Left renal cortex interstitium (tissue), 4 donors: ENCODE results near the gene RIMBP3C. TPM values are rescaled to one million over a fixed set of nuclear protein-coding genes. Genes with fewer than 3 reads are reported as not detected.
"Not testable (repeated sequence)": the region's sequence is repeated elsewhere in the genome, so short reads cannot be mapped to it uniquely, and the experiment has no call there.

Source experiments
- DNase-seq, 4 donors: peaks; one replicate each; pipeline ENCODE4 v3.0.0-alpha.2; 2013; ENCODE audit warnings: low read depth in 4 of 4, low spot score in 2 of 4, missing footprints in 1 of 4
- polyA plus RNA-seq, 4 donors: library from polyadenylated mRNA; unstranded; fragments of 120-200 nt; gene quantifications; one replicate each; pipeline ENCODE4 v1.2.1, GENCODE V29; 2013; ENCODE audit not compliant: insufficient read length in 4 of 4

Gene RIMBP3C
- polyA plus RNA-seq, 4 donors: 0.29 to 0.39 (median 0.32) TPM

- DNase-seq: not testable (repeated sequence)
These were observed 18.2 kb downstream of the RIMBP3C start for GRCh38 chr22:21532863-21533648.

DNA sequence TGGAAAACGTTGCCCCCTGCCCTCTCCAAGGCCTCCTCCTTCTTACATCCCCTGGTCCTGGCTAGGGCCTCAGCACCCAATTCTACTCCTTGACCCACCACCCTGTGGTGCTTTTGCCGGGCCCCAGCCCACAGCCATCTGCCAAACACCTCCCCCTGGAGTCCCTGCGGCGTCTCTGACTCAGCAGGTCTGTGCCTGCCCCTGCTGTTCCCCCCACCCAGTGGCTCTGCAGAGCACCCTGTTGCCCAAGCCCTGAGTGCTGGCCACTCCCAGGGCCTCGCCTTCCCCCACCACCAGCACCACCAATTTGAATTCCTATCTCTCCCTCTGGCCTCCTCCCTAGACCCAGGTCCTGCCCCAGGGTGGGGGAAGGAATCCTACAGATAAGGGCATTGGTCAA is 19.7 kb downstream of the RIMBP3C start:
- DNase-seq: not testable (repeated sequence)

GRCh38 chr22:21526705-21527500 is 24.4 kb downstream of the RIMBP3C start:
- DNase-seq: not testable (repeated sequence)

DNA sequence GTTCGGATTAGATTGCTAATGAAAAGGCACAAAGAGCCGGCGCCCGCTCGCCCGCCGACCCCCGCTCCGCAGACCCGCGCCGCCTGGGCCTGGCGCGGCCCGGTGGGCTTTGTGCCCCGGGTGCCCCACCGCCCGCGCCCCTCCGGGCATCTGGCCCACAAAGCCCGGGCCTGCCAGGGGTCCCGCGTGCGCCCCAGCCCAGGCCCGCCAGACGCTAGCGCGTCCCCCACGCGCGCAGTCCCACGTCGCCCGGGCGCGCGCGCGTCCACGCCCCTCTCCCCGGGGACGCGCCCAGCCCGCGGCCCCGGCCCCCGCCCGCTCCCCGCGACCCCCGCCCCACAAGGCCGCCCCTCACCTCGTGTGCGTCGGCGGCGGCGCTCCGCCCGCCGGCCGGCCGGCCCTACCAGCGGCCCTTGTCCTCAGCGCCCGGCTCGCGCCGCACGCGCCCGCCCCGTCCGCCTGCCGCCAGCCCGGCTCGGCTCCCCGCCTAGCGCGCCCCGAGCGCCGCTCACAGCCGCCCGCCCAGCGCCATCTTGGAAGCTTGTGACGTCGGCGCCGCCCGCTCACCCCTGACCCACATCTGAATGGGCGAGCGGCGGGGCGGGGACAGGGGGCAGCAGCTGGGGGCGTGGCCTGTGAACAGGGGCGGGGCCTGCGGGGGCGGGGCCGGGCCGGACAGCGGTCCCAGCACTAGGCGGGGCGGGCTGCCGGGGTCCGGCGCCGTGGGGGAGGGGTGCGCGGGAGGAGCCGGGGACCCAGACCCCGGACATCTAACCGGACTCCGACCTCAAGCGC is 34.1 kb downstream of the RIMBP3C start:
- not testable (repeated sequence) for DNase-seq

- not testable (repeated sequence) for DNase-seq
These were observed 34.7 kb downstream of the RIMBP3C start for GRCh38 chr22:21516522-21516921.

- DNase-seq: not testable (repeated sequence)
These were observed 36.0 kb downstream of the RIMBP3C start for GRCh38 chr22:21515234-21515633.

DNA sequence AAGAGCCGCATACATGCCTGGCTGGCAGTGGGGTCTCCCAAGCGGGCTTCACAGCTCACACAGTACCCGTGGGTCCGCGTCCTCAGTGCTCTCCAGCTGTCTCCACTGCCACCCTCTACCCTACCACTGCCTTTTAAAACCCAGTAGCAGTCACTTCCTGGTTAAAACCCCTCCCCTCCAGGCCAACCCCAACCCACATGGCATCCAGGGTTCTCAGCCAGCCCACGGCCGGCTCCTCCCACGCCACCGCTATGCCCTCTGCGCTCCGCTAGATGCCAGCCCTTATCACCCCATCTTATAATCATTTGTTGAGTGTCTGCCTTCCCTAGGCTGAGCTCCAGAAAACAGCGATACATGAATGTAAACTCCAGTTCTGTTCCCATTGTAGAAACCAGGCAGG is 37.1 kb downstream of the RIMBP3C start:
- not testable (repeated sequence) for DNase-seq

DNA sequence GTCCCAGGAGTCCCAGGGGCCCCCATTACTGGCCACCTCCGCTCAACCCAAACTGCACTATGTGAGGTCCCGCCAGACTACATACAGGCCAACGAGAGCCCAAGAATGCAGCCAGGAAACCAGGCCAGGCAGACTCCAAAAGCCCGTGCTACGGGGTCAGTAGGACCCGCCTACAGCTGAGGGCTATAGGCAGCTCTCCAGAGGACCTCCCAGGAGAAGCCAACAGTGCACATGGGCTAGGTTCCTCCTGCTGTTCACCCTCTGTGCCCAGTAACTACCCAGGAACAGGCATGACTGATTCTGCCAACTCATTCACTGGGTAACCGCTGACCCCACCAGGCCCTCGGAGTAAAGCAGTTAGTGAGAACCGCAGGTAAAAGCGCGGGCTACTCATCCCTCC is 39.2 kb downstream of the RIMBP3C start:
- not testable (repeated sequence) for DNase-seq

- not testable (repeated sequence) for DNase-seq
These were observed 40.9 kb downstream of the RIMBP3C start for GRCh38 chr22:21510397-21510796.

DNA sequence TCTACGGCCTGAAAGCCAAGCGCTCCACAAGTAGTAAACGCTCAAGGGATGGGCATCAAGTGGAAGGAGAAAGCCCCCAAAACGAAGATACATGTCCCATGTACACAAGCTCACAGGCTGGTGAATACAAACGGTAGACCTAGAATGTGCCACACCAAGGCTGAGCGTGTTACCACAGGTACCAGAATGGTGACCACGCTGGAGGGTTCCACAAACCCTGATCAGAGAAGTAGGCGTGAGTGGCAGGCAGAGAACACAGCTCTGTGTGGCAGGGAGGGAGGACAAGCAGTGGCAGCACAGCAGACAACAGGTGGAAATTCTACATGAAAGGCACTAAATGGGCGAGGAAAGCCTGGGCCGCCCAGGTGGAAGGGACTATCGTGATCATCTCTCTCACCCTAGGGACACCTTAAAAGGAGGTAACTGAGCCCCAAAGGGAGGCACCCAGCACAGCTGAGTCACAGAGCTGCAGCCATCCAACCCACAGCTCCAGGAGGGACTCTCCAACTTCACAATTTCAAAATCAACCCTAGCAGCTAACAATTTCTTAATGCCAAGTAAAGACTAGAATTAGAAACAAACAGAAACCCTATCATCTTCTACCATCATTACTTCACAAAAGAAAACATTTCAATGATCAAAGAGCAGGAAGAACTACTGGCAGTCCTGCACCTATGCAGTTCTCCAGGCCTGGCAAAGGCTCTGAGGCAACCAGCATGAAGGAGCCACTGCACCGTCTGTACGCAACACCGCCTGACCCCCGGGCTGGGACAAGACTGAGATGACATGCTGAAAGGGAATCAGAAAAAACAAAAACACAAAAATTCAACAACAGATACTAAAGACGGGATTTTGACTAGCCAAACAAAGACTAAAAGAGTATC is 51.4 kb downstream of the RIMBP3C start:
- not testable (repeated sequence) for DNase-seq

GRCh38 chr22:21498489-21498888 is 52.8 kb downstream of the RIMBP3C start:
- not testable (repeated sequence) for DNase-seq

DNA sequence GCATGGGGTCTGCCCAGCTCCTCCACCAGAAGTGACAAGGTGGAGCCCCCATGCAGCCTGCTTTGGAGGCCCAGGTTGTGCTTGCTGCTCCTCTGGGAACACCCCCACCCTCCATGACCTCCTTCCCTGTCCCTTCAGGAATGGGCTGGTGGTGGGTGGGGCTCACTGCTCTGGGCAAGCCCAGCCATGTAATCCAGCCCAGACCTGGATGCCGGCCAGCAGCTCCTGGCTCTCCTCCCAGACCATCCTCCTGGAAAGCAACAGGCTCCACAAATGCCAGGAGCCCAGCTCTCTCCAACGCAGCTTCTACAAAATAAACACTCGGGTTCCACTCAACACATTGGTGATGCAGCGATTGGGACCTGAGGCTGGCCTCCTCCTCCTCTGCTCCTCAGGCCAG is 53.3 kb downstream of the RIMBP3C start:
- not testable (repeated sequence) for DNase-seq

Other genes starting within 250 kb of the RIMBP3C start
- under 1 TPM in 1 of 4 donors, not detected in 3; 0.18 TPM for gene RIMBP3B, start 167.7 kb downstream of the RIMBP3C start, polyA plus RNA-seq
- gene HIC2, start 134.1 kb downstream of the RIMBP3C start, polyA plus RNA-seq: 10 to 100 TPM in 3 of 4 donors, 1 to 10 TPM in 1; 8.5 to 12.3 (median 10.7) TPM
- gene TMEM191C, start 84.1 kb downstream of the RIMBP3C start, polyA plus RNA-seq: 1 to 10 TPM in 3 of 4 donors, under 1 TPM in 1; 0.59 to 2.4 (median 1.9) TPM
- gene UBE2L3, start 16.3 kb upstream of the RIMBP3C start, polyA plus RNA-seq: 10 to 100 TPM; 52.6 to 62.0 (median 57.1) TPM
- gene YDJC, start 78.6 kb upstream of the RIMBP3C start, polyA plus RNA-seq: 10 to 100 TPM in 3 of 4 donors, 1 to 10 TPM in 1; 9.3 to 21.9 (median 16.4) TPM
- gene CCDC116, start 81.3 kb upstream of the RIMBP3C start, polyA plus RNA-seq: 1 to 10 TPM in 1 of 4 donors, under 1 TPM in 3; 0.13 to 1.2 (median 0.66) TPM
- gene SDF2L1, start 90.8 kb upstream of the RIMBP3C start, polyA plus RNA-seq: 10 to 100 TPM; 12.8 to 25.2 (median 22.0) TPM
- 10 to 100 TPM; 33.7 to 50.7 (median 41.4) TPM for gene PPIL2, start 114.6 kb upstream of the RIMBP3C start, polyA plus RNA-seq
- gene YPEL1, start 184.3 kb upstream of the RIMBP3C start, polyA plus RNA-seq: 10 to 100 TPM; 13.5 to 18.1 (median 15.6) TPM